GM18519 (cell line): ENCODE data around the gene LRRC63.
"Not testable (repeated sequence)": the region's sequence is repeated elsewhere in the genome, so short reads cannot be mapped to it uniquely, and the experiment has no call there.

ENCODE experiments used
- ATAC-seq: cut with Tn5 transposase; IDR thresholded peaks from one replicate; pipeline ENCODE4 v1.9.1; 2021; ENCODE audit warnings: mild to moderate bottlenecking, moderate library complexity; ENCODE audit not compliant: unreplicated experiment, low FRiP score

LRRC63 gene

DNA sequence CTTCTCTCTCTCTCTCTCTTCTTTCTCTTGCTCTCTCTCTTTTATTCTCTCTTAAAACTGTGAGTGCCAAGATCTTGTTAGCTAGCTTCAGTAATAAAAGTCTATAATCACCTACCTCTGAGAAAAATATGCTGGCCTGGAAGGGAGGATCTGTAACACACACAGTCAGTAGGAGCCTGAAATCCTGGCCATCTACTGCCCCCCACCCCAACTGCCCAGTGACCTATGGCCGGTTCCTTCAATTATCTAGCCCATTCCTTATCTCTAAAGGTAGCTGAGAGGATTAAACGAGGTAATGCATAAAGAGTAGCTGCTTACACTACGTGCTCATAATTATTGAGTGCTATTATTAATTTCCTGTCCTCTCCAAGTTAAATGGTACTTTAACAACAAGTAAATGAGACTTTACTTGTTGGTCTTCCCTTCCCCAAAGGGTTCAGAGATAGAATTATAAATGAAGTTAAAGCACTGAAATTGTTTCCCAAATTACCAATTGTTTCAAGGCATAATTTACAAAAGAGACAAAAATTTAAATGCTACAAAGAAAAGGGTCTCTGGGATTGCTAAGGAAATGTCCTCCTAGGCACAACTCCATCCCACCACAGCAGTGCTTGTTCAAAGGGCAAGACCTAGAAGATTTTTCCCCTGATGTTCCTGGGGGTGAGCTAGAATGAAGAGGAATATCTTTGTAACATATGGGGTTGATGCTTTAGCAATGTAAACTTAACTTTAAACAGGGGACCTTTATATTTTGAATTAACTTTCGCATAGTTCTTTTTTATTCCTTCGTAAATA is 31.6 kb upstream of the LRRC63 start:
- no peak for ATAC-seq

DNA sequence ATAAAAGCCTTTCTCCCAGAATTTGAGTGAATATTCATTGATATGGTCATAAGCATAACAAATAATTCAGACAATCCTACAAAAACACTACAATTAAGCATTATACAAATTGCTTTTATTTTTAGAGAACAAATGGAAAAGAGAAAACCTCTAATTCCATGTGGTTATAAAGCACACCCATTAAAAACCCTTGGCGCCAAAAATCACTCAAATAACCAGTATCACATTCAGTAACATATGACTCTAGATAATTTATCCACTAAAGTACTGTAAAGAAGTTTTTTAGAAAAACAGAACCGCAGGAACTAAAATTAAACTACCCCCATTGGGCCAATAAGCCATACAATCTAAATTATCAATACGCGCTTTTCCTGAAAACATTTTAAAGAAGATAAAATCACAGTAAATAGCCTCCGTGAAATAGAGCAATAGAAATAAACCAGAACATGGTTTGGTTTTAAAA is 30.3 kb upstream of the LRRC63 start:
- no peak for ATAC-seq

DNA sequence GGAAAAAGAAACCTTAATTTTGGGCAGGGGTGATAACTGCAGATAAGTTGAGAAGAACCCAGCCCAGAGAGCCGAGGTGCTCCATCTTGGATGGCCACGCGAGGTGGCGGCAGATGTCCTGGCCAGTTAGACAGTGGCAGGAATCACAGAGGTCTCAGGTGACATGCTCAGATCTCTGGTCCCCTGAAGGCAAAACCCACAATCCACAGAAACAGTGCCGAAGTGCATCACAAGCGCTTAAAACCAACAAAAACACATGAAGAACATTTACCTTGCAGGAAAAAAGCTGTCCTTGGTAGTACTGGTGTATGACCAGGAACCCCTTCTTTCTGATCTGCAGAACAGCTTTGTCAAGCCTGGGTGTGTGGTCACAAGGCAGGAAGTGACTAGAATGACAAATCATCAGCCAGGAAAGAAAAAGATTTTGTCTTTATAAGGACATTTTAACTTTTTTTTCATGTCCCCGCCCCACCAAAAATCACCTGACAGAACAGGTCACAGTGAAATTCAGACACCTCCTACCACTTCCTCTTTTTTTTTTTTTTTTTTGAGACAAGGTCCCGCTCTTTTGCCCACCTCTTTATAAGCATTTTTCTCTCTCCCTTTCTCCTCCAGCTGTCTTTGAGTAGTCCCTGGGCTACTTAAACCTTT is 29.8 kb upstream of the LRRC63 start, which contains the start of gene LCP1:
Gene LCP1, minus strand, starts transcription at position 338 of the 651 bp plus-strand sequence. CDS start 22,515 bp downstream, outside the sequence.
- ATAC-seq, result peak; percentile 48

DNA sequence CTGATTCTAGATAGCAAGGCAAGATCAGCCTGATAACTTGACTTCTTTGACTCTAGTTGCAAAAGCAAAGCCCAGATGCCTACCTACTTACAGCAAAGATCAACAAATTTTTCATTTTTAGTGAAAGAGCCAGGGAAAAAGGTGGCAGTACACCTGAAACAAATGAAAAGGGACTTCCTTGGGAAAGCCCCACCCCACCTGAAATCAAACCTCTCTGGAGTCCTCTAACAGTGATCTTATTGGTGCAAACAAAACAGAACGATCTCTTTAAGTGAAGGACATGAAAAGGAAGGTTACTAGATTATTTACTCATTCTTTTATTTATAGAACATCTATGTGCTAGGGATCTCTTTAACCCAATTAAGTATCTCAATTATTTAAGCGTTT is 29.2 kb upstream of the LRRC63 start:
- ATAC-seq, result no peak

DNA sequence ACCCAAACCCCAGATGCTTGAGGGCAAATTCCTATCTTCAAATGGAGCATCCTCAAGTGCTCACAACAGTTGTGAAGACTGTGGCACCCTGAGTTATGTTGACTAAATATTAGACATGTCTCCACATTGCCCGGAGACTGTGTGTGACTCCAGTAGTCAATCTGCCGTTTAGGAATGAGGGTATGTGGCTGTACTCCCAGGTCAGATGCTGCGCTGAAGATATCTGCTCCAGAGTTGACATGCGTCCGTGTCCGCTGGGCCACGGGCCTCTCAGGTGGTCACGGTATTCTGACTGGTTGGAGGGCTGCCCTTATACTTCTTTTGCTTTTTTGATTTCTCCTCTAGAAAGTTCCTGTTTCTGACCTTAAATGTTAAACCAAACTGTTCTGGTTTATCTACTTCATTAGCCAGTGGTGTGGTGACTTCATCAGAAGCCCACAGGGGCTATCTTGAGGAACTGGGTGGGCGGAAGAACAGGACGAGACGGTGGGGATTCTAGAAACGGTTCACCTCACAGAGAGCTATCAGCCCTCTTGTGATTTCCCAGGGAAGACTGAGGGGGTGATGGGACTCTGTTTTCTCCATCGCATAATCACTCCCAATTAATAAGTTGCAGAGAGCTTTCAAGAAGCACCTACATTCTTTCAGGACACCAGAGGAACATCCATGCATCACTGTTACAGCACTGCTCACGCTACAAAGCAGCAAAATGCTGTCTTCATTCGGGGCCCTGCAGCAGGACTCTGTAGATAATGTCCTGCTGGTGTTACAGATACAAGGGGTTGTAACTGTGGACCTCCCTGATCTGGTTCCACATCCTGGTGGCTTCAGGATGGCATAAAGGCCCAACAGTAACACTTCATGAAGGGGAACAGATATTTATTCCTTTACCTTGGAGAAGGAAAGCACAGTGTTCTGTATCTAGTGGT is 28.4 kb upstream of the LRRC63 start:
- ATAC-seq, result no peak

DNA sequence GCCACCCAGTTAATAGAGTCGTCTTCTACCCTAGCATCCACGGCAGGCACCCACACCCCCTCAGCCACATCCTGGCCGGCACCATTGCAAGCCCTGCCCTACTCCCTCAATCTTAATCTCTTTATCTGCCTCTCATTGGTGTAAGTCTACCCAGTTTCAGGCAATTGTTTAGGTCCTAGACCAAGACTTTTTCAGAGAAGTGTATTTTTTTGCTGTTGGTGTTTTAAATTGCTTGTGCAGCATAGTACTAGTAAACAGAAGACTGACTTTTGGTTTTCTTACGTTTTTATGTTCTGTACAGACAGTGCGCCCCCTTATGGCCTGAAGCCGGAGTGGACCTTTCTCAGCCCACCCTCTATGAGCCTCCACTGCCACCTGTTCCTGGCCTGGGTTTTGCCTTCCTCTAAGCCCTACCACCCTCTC is 27.4 kb upstream of the LRRC63 start:
- no peak for ATAC-seq

DNA sequence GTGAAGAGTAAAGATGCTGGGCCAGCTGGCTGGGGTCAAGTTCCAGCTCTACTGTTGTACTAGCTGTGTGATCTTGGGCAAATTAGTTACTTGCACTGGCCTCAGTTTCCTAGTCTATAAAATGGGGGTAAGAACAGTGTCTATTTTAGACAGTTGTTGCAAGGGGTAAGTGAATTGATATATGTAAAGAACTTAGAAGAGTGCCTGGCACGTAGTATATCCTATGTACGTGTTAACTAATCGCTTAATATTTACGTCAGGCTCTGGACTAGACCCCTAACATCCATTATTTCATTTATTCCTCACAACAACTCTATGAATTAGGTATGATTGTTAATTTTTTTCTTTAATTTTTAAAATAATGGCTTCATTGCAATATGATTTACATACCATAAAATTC is 26.1 kb upstream of the LRRC63 start:
- ATAC-seq, result no peak

DNA sequence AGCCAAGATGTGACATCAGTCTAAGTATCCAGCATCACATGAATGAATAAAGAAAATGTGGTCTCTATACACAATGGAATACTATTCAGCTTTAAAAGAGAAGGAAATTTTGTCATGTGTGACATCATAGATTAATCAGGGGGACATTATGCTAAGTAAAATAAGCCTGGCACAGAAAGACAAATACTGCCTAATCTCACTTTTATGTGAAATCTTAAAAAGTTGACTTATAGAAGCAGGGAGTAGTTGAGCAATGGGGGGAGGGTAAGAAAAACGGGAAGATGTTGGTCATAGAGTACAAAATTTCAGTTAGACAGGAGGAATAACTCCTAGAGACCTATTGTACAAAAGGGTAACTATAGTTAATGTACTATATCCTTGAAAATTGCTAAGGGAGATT is 19.3 kb upstream of the LRRC63 start:
- ATAC-seq, result no peak

DNA sequence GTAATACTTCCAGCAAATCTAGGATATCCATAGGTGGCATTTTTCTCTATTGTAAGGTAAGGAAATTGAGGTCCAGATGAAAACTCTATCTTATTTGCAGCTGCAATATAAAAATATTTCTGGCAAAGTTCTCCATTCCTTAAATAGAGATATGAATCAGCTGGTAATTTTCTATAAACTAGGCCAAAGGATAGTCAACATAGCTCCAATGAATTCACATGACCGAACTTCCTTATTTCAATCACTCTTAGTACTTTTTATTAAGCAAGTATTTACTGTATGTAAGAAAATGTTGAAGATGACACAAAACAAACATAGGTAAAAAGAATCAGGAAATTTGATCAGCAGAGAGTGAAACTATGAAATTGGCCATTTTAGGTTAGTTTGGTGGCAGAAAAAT is 16.7 kb upstream of the LRRC63 start:
- no peak for ATAC-seq

DNA sequence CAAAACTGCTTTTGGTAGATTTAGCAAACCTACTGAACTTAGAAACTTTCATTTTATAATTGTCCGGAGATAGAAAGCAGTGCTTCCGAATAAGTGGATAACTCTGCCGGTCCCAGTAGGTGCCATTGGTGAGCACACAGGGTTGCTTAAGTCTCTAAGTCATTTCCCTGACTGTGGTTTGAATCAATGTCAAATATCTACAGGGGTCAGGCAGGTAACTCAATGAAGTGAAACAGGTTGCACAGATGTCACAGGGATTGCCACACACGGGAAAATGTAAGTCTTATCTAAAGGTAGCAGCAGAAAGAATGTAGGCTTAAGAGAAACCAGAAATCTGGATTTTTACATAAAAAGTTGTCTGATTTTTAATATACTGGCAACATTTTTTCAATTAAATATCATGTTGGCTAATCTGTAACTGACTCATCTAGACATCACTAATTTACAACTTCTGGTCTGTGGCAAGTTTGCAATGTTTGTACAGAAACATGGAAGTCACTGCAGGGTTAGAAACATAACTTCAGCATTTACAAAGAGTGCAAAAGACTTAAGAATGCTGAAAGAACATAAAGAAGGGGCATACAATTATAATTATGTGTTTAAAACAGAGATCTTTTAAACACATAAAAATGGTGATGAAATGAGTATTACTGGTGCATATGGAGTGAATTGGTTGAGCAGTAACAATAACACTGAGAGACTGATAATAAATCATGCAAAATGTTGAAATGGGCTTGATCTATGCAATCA is 14.3 kb upstream of the LRRC63 start:
- no peak for ATAC-seq

DNA sequence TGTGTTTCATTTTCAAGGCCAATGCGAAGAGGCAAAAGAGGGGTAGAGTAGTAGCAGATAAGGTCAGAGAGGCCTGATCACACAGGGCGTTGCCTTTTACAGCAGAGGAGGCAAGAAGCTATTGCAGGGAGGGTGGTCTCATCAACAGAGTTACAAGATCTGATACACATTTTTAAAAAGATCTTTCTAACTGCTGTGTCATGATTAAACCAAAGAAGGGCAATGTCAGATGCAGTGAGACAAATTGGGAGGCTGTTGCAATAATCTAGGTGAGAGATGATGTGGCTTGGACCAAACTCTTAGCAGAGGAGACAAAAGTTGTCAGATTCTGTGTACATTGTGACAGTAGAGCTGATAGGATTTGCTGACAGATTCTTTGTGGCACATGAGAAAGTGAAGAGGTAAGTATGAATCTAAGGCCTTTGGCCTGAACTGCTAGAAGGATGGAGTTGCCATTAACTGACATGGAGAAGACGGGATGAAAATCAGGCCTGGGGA is 13.0 kb upstream of the LRRC63 start:
- ATAC-seq, result no peak

DNA sequence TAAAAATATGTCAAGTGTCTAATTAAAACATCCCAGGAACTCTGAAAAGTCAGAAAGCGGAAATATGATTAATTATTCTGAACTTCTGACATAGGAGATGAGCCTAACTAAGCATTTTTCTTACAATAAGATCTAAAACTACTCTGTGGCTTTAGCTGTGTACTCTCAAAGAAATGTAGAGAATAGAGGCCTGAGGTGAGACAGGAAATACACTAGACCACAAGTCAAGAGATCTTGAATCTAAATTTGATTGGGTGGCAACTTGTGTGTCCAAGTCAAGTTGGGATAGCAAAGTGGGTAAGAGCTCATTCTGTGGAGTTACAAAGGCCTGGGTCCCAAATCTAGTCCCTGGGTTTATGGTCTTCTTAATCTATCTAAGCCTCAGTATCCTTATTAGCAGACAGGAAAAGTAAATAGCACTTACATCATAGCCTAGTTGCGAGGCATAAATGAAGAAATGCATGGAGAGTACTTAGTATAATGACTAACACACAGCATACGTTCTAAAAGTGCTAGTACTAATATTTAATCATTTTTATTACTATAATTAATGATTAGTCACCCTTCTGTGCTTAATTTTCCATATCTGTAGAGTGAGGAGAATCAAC is 9.4 kb upstream of the LRRC63 start:
- ATAC-seq, result no peak

DNA sequence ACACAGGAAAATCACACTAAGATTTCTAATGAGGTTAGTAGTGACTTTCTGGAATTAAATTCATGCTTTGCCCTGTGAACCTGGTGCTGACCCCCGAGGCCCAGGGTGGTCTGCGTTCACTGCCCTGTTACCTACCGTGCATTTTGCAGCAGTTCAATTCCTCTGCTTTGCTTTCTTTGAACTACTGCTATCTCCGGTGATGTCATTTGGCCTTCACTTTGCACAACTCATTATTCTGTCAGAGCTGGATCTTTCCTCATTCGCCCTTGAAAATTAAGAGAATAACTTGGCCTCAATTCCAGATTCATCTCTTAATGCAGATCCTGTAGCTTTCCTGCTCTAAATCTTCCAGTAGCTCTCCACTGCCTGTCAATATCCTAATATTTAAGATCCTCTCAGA is 8.8 kb upstream of the LRRC63 start:
- ATAC-seq, result no peak

DNA sequence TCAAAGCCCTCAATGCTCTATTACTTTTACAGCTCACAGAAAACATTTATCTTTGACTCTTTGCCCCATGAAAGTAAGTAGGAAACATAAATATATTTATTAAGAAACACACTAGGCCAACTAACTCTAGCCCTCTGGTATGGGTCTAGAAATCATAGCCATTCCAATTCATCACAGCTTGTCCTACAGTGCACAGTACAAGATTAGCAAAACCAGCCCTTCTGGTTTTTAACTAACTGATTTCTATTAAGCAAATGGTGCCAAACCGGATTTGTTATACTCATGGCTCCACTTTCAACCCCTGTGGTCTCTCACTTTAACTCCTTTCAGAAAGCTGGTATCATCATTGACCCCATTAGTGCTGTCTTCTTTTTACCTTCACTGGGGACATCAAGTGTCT is 5.6 kb upstream of the LRRC63 start:
- ATAC-seq, result no peak

DNA sequence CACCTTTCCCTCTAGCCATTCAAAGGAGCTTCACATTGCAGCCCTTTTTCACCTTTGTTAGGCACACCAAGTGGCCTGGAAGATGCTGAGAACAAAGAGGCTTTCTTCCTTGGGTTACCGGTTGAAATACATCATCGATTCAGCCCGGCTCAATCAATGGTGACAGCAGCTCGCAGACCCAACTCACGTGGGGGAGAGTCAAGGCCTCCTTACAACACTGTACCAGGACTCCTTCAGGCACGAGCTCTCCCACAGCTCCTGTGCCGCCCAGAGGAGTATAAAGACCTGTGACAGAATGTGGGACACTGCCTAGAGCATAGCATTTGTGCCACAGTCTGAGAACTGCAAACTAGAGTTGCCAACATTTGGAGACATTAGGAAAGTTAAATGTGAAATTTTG is 3.9 kb upstream of the LRRC63 start:
- ATAC-seq, result no peak

DNA sequence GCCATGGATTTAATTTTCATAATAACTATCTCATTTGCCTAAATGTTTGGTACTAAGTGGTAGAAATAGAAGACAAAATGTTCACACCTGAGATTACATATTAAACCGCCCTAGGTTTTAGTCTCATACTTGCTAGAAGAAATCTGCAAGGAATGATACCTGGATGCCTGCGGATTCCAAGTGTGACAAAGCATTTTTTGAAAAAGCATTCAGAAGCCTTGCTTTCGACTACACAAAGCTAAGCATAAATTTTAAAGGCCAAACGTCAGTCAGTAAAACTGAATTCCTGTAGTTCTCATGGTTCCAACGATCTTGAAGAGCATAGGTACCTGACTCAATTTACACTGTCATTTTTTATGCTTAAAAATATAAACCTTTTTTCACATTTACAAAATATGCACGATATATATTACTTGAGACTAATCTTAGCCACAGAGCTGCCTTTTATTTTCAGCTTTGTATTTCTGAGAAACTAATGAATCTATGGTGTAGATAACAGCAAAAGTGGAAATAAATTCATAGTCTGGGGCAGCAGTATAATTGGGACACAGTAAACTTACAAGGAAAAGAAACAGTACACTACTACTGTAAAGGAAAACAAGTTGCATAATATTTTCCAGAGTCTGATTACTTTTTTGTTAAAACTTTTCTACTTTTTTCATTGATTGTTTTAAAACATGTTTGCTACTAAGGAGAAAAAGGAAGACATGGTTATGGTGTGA is 1.2 kb upstream of the LRRC63 start:
- no peak for ATAC-seq

DNA sequence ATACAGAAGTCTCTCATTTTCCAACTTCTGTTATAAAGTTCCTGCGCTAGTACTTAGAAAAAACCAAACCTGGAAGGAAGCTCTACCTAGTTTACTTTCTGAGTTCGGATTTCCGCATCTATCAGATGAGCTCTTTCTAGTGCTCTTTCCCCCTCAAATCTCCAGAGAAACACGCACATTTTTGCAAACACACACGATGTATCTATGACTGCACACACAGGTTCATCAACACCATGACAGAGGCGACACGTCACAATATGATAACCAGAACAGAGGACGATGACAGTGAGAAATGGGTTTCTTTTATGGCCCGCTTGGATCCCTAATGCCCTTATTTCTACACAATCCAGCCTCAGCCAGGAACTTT is 629 bp upstream of the LRRC63 start:
- no peak for ATAC-seq

DNA sequence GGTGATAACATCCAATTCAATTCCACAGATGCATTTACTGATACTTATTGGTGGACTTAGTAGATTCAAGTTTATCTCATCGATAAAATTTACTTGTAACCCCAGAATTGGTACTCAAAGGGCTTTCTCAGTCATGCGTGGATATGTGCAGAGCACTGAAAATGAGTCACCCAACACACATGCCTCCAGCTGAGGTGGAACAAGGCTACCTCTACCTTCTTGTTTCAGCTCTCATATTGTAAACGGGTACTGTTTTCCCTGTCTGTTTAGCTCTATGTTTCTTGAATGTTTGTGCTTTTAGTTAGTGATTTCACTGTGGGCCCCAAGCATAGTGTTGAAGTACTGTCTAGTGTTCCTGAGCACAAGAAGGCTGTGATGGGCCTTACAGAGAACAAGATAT is 1.5 kb downstream of the LRRC63 start:
- no peak for ATAC-seq

DNA sequence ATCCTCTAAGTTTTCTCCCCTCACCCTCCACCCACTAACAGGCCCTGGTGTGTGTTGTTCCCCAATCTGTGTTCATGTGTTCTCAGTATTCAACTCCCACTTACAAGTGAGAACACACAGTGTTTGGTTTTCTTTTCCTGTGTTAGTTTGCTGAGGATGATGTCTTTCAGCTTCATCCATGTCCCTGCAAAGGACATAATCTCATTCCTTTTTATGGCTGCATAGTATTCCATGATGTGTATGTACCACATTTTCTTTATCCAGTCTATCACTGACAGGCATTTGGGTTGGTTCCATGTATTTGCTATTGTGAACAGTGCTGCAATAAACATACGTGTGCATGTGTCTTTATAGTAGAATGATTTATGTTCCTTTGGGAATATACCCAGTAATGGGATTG is 3.0 kb downstream of the LRRC63 start:
- not testable (repeated sequence) for ATAC-seq
